PC-9 (cell line): ENCODE measurements around the gene CDK6. TPM values are rescaled to one million over a fixed set of nuclear protein-coding genes. Genes with fewer than 3 reads are reported as not detected.

ENCODE experiments used
- BruUV-seq: library from RNA; stranded (reverse); fragments of 400-500 nt; replicated peaks from 2 replicates; lab custom pipeline; 2021; lab: Mats Ljungman, UMichigan
- CTCF ChIA-PET: fragments of 300-600 bp; sonication (Branson Sonifier 250); formaldehyde crosslinking; loops from one replicate; lab custom pipeline; 2022; ENCODE audit warnings: antibody characterized with exemption; lab: Charles Lee
- POLR2A ChIA-PET: fragments of 300-600 bp; sonication (Branson Sonifier 250); formaldehyde crosslinking; loops from one replicate; lab custom pipeline; 2022; ENCODE audit warnings: antibody characterized with exemption; ENCODE audit not compliant: unreplicated experiment; lab: Charles Lee
- DNase-seq, 2 experiments: peaks; one replicate each; pipeline versions ENCODE4 v3.0.0 to v3.0.0-alpha.2; 2015 to 2022; ENCODE audit warnings: mixed read lengths in 1 of 2
- H2AFZ ChIP-seq: fragments of 200-600 bp; sonication (generic); 2 replicates; pipeline ENCODE4 v1.8.1; 2017; ENCODE audit warnings: antibody characterized with exemption
- H3F3A ChIP-seq: fragments of 200-600 bp; sonication (generic); 2 replicates; pipeline ENCODE4 v1.8.1; 2017; ENCODE audit warnings: antibody characterized with exemption, mild to moderate bottlenecking, low read depth; ENCODE audit not compliant: insufficient read depth
- H3K27ac ChIP-seq: fragments of 200-600 bp; sonication (generic); 2 replicates; pipeline ENCODE4 v1.6.1; 2016; ENCODE audit warnings: mixed run types
- H3K27me3 ChIP-seq: fragments of 200-600 bp; sonication (generic); 2 replicates; pipeline ENCODE4 v1.6.1; 2016; ENCODE audit warnings: low read depth, mixed run types; ENCODE audit not compliant: insufficient read depth
- H3K36me3 ChIP-seq: fragments of 200-600 bp; sonication (generic); 2 replicates; pipeline ENCODE4 v1.6.1; 2016; ENCODE audit warnings: low read depth, mixed run types
- H3K4me1 ChIP-seq: fragments of 200-600 bp; sonication (generic); replicated peaks from 2 replicates; pipeline ENCODE4 v1.6.1; 2016; ENCODE audit warnings: mixed run types; ENCODE audit not compliant: insufficient read depth
- H3K4me2 ChIP-seq: fragments of 200-600 bp; sonication (generic); 2 replicates; pipeline ENCODE4 v1.6.1; 2017; ENCODE audit warnings: mixed run types
- H3K4me3 ChIP-seq: fragments of 200-600 bp; sonication (generic); 2 replicates; pipeline ENCODE4 v1.6.1; 2016; ENCODE audit warnings: mixed run types
- H3K79me2 ChIP-seq: fragments of 200-600 bp; sonication (generic); 2 replicates; pipeline ENCODE4 v1.6.1; 2017; ENCODE audit warnings: low read depth, mixed run types
- H3K9me2 ChIP-seq: fragments of 200-600 bp; sonication (generic); 2 replicates; pipeline ENCODE4 v1.8.1; 2017; ENCODE audit warnings: mild to moderate bottlenecking; ENCODE audit not compliant: insufficient read depth
- H3K9me3 ChIP-seq: fragments of 200-600 bp; sonication (generic); 2 replicates; pipeline ENCODE4 v1.8.1; 2016; ENCODE audit warnings: low read depth; ENCODE audit not compliant: insufficient read depth
- H4K20me1 ChIP-seq: fragments of 200-600 bp; sonication (generic); 2 replicates; pipeline ENCODE4 v1.8.1; 2017; ENCODE audit not compliant: insufficient read depth
- EZH2 ChIP-seq: fragments of 200-600 bp; sonication (generic); IDR thresholded peaks from 2 replicates; pipeline ENCODE4 v1.8.0; 2017; ENCODE audit warnings: antibody characterized with exemption, low read depth
- intact Hi-C: fragments of 100-400 bp; cut with micrococcal nuclease; formaldehyde crosslinking; loops from one replicate; pipeline ENCODE4 v1.10.0; 2022; ENCODE audit not compliant: unreplicated experiment
- total RNA-seq: library from RNA; stranded (reverse); gene quantifications from 2 replicates; pipeline ENCODE4 v1.2.3, GENCODE V29; 2021
- TF ChIP-seq, protein P1 (sequence below): fragments of 200-600 bp; sonication (generic); conservative IDR thresholded peaks from 2 replicates; pipeline ENCODE4 v1.6.1; 2017; ENCODE audit warnings: mixed run types, antibody characterized with exemption, mild to moderate bottlenecking, moderate library complexity

Gene CDK6
- total RNA-seq, 1 experiment from 2014 or later = 49.5 TPM

DNA sequence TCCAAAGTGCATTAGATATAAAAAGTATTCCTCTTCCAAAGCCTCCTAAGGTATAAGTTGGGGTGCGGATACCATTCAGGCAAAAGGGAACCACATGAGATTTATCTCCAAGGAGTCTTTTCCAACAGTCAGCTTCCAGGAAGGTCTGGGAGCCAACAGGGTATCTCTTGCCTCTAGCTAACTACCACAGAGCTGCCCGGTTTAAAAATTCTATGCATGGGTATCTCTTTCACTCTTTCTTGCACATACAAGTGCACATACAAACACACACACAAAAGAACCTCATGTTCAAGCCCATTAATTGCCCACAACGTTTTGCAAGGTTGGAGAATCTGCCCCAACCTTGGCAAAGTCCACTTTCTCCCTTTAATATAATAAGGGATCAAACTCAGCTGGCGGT lies 80.7 kb downstream of the CDK6 start:
- Histone ChIP-seq H3K9me3 (peaks cover 3% of the 10 kb centered on the region; the same call in 1 of the 2 replicates), H3K4me2 (no peak overlapping the region), H3K79me2 (peaks cover 16% of the 10 kb centered on the region), H3K9me2 (no peaks in the 10 kb centered on the region), H3K4me3 (no peak overlapping the region), H2AFZ (no peak overlapping the region), H4K20me1 (no peaks in the 10 kb centered on the region), H3K36me3 (0 out of 2 replicates have a peak, but pooled peaks cover 20% of the 10 kb centered on the region), H3K4me1 (peaks cover 31% of the 10 kb centered on the region), H3F3A (peaks cover 17% of the 10 kb centered on the region), H3K27me3 (no peaks in the 10 kb centered on the region), H3K27ac (no peak overlapping the region)
- ChIA-PET POLR2A (no interaction called here), CTCF (interaction anchor here (0.6 kb wide), 1 partner anchor 13 kb away, joined by 3 read pairs; no protein-coding TSS in a partner anchor)
- TF ChIP-seq, protein P1, sequence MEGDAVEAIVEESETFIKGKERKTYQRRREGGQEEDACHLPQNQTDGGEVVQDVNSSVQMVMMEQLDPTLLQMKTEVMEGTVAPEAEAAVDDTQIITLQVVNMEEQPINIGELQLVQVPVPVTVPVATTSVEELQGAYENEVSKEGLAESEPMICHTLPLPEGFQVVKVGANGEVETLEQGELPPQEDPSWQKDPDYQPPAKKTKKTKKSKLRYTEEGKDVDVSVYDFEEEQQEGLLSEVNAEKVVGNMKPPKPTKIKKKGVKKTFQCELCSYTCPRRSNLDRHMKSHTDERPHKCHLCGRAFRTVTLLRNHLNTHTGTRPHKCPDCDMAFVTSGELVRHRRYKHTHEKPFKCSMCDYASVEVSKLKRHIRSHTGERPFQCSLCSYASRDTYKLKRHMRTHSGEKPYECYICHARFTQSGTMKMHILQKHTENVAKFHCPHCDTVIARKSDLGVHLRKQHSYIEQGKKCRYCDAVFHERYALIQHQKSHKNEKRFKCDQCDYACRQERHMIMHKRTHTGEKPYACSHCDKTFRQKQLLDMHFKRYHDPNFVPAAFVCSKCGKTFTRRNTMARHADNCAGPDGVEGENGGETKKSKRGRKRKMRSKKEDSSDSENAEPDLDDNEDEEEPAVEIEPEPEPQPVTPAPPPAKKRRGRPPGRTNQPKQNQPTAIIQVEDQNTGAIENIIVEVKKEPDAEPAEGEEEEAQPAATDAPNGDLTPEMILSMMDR = no peak
- no peak for TF ChIP-seq EZH2
- intact Hi-C loops = no loop called here
- DNase-seq = no peak
- no TSS peak for BruUV-seq

DNA sequence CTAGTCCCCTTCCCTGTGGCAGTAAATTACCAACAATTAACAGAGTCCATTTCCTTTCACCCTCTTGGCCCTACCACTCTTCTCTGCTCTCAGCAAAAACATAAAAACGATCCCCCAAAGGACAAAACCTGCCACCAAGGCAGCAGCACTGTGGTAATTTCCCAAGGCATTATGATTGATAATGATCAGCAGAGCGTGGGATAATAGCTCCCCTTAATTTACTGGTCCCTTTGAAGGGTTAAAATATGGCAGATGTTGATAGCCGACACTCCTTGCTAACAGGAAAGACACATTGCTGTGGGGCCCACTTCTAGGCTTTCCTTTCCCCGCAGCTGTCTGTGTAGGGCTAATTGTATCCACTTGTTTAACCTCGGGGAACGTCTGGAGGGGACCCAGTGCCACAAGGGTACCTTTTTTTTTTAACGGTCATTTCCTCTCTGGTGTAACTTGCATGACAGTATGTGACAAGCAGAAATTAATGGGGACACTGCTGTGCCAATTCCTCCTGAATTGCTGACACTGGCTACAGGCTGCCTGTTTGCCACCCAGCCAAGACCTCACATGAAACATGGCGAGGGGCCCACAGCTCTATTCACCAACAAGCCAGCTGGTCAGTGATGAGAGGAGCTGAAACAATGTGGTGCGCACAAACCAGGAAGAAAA lies 81.3 kb downstream of the CDK6 start:
- H3K9me3 ChIP-seq = peaks cover 9% of the 10 kb centered on the region; the same call in 1 of the 2 replicates
- 0 out of 2 replicates have a peak, but pooled peaks cover 17% of the 10 kb centered on the region for H3K36me3 ChIP-seq
- peaks cover 17% of the 10 kb centered on the region for H3F3A ChIP-seq
- H3K4me2 ChIP-seq = no peak overlapping the region
- no peaks in the 10 kb centered on the region for H3K27me3 ChIP-seq
- BruUV-seq = no TSS peak
- peaks cover 17% of the 10 kb centered on the region for H3K79me2 ChIP-seq
- no peak overlapping the region for H3K4me3 ChIP-seq
- H3K9me2 ChIP-seq = no peaks in the 10 kb centered on the region
- peaks cover 31% of the 10 kb centered on the region for H3K4me1 ChIP-seq
- no peaks in the 10 kb centered on the region for H4K20me1 ChIP-seq
- intact Hi-C loops = no loop called here
- no peak for TF ChIP-seq EZH2
- TF ChIP-seq, protein P1 = no peak
- POLR2A ChIA-PET = no interaction called here
- no peak for DNase-seq
- H3K27ac ChIP-seq = no peak overlapping the region
- CTCF ChIA-PET = no interaction called here
- H2AFZ ChIP-seq = no peak overlapping the region

GRCh38 chr7:92753614-92754013 lies 82.8 kb downstream of the CDK6 start:
- Histone ChIP-seq H4K20me1 (no peaks in the 10 kb centered on the region), H3K36me3 (0 out of 2 replicates have a peak, but pooled peaks cover 12% of the 10 kb centered on the region), H3K9me3 (peaks cover 9% of the 10 kb centered on the region; the same call in 1 of the 2 replicates), H3K27me3 (no peaks in the 10 kb centered on the region), H3K4me2 (no peak overlapping the region), H3F3A (peaks cover 17% of the 10 kb centered on the region), H3K4me1 (peaks cover 28% of the 10 kb centered on the region), H3K9me2 (no peaks in the 10 kb centered on the region), H3K79me2 (peaks cover 22% of the 10 kb centered on the region), H2AFZ (no peak overlapping the region), H3K4me3 (no peak overlapping the region), H3K27ac (peak overlapping the region; percentile 76; the same call in 1 of the 2 replicates)
- ChIA-PET POLR2A (no interaction called here), CTCF (no interaction called here)
- TF ChIP-seq EZH2 = no peak
- TF ChIP-seq, protein P1 = no peak
- intact Hi-C loops = no loop called here
- no peak for DNase-seq
- no TSS peak for BruUV-seq
